HepG2 (cell line): ENCODE measurements around the gene POMT1. TPM values are rescaled to one million over a fixed set of nuclear protein-coding genes. Genes with fewer than 3 reads are reported as not detected.

Experiments
- ATAC-seq: fragments of 200-7000 bp; cut with Tn5 transposase; 3 replicates; pipeline ENCODE4 v1.9.1; 2020; ENCODE audit warnings: mild to moderate bottlenecking, moderate library complexity
- BruUV-seq: library from RNA; stranded (reverse); fragments of 400-500 nt; replicated peaks from 2 replicates; lab custom pipeline; 2021; lab: Mats Ljungman, UMichigan
- CTCF ChIA-PET: fragments of 300-600 bp; formaldehyde crosslinking; extraction: SDS; loops from one replicate; lab custom pipeline; 2021; ENCODE audit warnings: low total read pairs, inconsistent platforms, low intra/inter-chr PET ratio; lab: Yijun Ruan, JAX
- POLR2A ChIA-PET: fragments of 350-600 bp; sonication (Branson Sonifier 250); formaldehyde crosslinking; loops from one replicate; lab custom pipeline; 2020; ENCODE audit warnings: antibody characterized with exemption, inconsistent platforms; lab: Yijun Ruan, JAX
- DNase-seq: peaks from one replicate; pipeline ENCODE4 v3.0.0-alpha.2; 2015; ENCODE audit warnings: low spot score
- FAIRE-seq: peaks from 3 replicates; lab custom pipeline; 2011; peaks lifted over from hg19 to GRCh38; lab: Jason Lieb, UNC
- H2AFZ ChIP-seq: one replicate; pipeline ENCODE4 v1.6.1; 2011; ENCODE audit warnings: low read length, inconsistent platforms
- H3K27ac ChIP-seq: fragments of 300-600 bp; 3 replicates; pipeline ENCODE4 v1.8.0; 2011; ENCODE audit warnings: mixed run types, mild to moderate bottlenecking, mixed read lengths, low read length, inconsistent platforms; ENCODE audit not compliant: insufficient read depth; ENCODE audit errors: extremely low read length
- H3K27me3 ChIP-seq, 2 experiments: fragments of 200-600 bp in 1 of 2; 2 replicates in 1 of 2; 3 replicates in 1 of 2; pipeline versions ENCODE4 v1.6.0 to v1.8.0; 2011; ENCODE audit warnings: low read length in 2 of 2, mild to moderate bottlenecking in 2 of 2, moderate library complexity in 2 of 2, inconsistent platforms in 1 of 2; ENCODE audit not compliant: insufficient read depth in 2 of 2, control insufficient read depth in 1 of 2
- H3K36me3 ChIP-seq, 2 experiments: fragments of 200-600 bp in 1 of 2; replicated peaks in 1 of 2; 2 replicates in 1 of 2; 3 replicates in 1 of 2; pipeline versions ENCODE4 v1.5.1 to v1.8.0; 2011; ENCODE audit warnings: low read length in 2 of 2, inconsistent platforms in 1 of 2; ENCODE audit not compliant: insufficient read depth in 2 of 2, control insufficient read depth in 1 of 2
- H3K4me1 ChIP-seq: 2 replicates; pipeline ENCODE4 v1.5.1; 2012; ENCODE audit warnings: low read length, inconsistent platforms; ENCODE audit not compliant: insufficient read depth
- H3K4me2 ChIP-seq: 2 replicates; pipeline ENCODE4 v1.6.0; 2011; ENCODE audit warnings: low read depth, low read length, inconsistent platforms
- H3K4me3 ChIP-seq, 3 experiments: fragments of 200-600 bp in 1 of 3; sonication (generic), shearing (Covaris generic) in 1 of 3; replicated peaks in 1 of 3; 2 replicates each; pipeline ENCODE4 v1.5.1; 2011 to 2016; ENCODE audit warnings: low read length in 3 of 3, inconsistent platforms in 2 of 3, low read depth in 2 of 3, mild to moderate bottlenecking in 2 of 3, control low read depth in 1 of 3, mixed read lengths in 1 of 3; ENCODE audit not compliant: insufficient read depth in 1 of 3
- H3K79me2 ChIP-seq: one replicate; pipeline ENCODE4 v1.6.1; 2011; ENCODE audit warnings: low read length, inconsistent platforms; ENCODE audit not compliant: insufficient read depth
- H3K9ac ChIP-seq: 2 replicates; pipeline ENCODE4 v1.6.0; 2011; ENCODE audit warnings: mild to moderate bottlenecking, low read depth, low read length, inconsistent platforms; ENCODE audit not compliant: insufficient read depth
- H3K9me3 ChIP-seq: 2 replicates; pipeline ENCODE4 v1.5.1; 2012; ENCODE audit warnings: mild to moderate bottlenecking, low read length
- H4K20me1 ChIP-seq: 2 replicates; pipeline ENCODE4 v1.6.0; 2011; ENCODE audit warnings: inconsistent platforms, mild to moderate bottlenecking, low read length, moderate library complexity; ENCODE audit not compliant: insufficient read depth
- E2F5 ChIP-seq: sonication (generic); formaldehyde crosslinking; conservative IDR thresholded peaks from 2 replicates; pipeline ENCODE4 v1.4.0; 2020; ENCODE audit warnings: missing genetic modification reagents
- FLYWCH1 ChIP-seq: sonication (generic); formaldehyde crosslinking; IDR thresholded peaks from 2 replicates; pipeline ENCODE4 v1.8.1; 2023; ENCODE audit warnings: mild to moderate bottlenecking, missing genetic modification reagents
- PRDM4 ChIP-seq: sonication (generic); formaldehyde crosslinking; IDR thresholded peaks from 2 replicates; pipeline ENCODE4 v1.9.0; 2021; ENCODE audit warnings: missing genetic modification reagents, borderline replicate concordance
- SPEN ChIP-seq: sonication (generic); formaldehyde crosslinking; IDR thresholded peaks from 2 replicates; pipeline ENCODE4 v1.5.1; 2020; ENCODE audit warnings: low read depth, mild to moderate bottlenecking, missing genetic modification reagents
- STAT6 ChIP-seq: sonication (generic); formaldehyde crosslinking; IDR thresholded peaks from 2 replicates; pipeline ENCODE4 v1.4.0; 2020; ENCODE audit warnings: missing genetic modification reagents, mild to moderate bottlenecking, borderline replicate concordance
- ZBTB14 ChIP-seq: sonication (generic); formaldehyde crosslinking; IDR thresholded peaks from 2 replicates; pipeline ENCODE4 v1.4.0; 2020; ENCODE audit warnings: missing genetic modification reagents
- ZNF276 ChIP-seq: sonication (generic); formaldehyde crosslinking; IDR thresholded peaks from 2 replicates; pipeline ENCODE4 v1.4.0; 2020; ENCODE audit warnings: mild to moderate bottlenecking, low read depth, missing genetic modification reagents
- ZNF737 ChIP-seq: sonication (generic); formaldehyde crosslinking; IDR thresholded peaks from 2 replicates; pipeline ENCODE4 v1.5.0; 2020; ENCODE audit warnings: missing genetic modification reagents, mild to moderate bottlenecking, borderline replicate concordance
- ZNF841 ChIP-seq: sonication (generic); formaldehyde crosslinking; IDR thresholded peaks from 2 replicates; pipeline ENCODE4 v1.8.1; 2023; ENCODE audit warnings: missing genetic modification reagents, borderline replicate concordance
- WGBS: methylation state at CpG from one replicate; pipeline ENCODE4 v1.1.6; 2017; ENCODE audit warnings: low lambda C conversion rate; 5-methylcytosine and 5-hydroxymethylcytosine counted together
- in situ Hi-C: cut with HindIII; loops from 2 replicates; pipeline ENCODE4 v1.10.0; 2017; ENCODE audit warnings: low pct_unique_long_range_greater_than_20kb; ENCODE audit not compliant: extremely low pct_ligation_motif_present
- intact Hi-C: fragments of 100-400 bp; cut with micrococcal nuclease; formaldehyde crosslinking; loops from one replicate; pipeline ENCODE4 v1.10.0; 2022; ENCODE audit not compliant: unreplicated experiment
- polyA plus RNA-seq, 8 experiments: library from polyadenylated mRNA; depleted of rRNA in 3 of 8; stranded (reverse) in 7 of 8; unstranded in 1 of 8; fragments of >200 nt; fragmentation: Illumina TruSeq in 4 of 8; extraction: Trizol in 4 of 8; gene quantifications; 2 replicates each; pipeline versions ENCODE4 v1.2.1 to v1.2.3, GENCODE V29; 2011 to 2016; ENCODE audit warnings: low read depth in 4 of 8, missing spikeins in 1 of 8, mixed read lengths in 1 of 8; ENCODE audit not compliant: insufficient read depth in 1 of 8
- total RNA-seq, 5 experiments: library from RNA; depleted of rRNA; stranded (reverse); fragments of >200 nt; fragmentation: Illumina TruSeq; extraction: Trizol; gene quantifications; 2 replicates each; pipeline ENCODE4 v1.2.3, GENCODE V29; 2016; ENCODE audit warnings: low read depth in 1 of 5

POMT1 gene
- total and polyA plus RNA-seq, 2 of the 13 experiments (the other 11 are each of a cell fraction or from before 2014, with no cell fraction given) = 21.6 to 22.7 TPM

- no peak for TF ChIP-seq FLYWCH1 (CRISPR knock-in tag)
- no peak for TF ChIP-seq ZNF841 (CRISPR knock-in tag)
- TF ChIP-seq ZNF737 (CRISPR knock-in tag) = no peak
- no peak for TF ChIP-seq ZNF276 (CRISPR knock-in tag)
- no peak for TF ChIP-seq STAT6 (CRISPR knock-in tag)
- TF ChIP-seq, all 625 proteins: peak for 0
These were observed 43.7 kb upstream of the POMT1 start (continued) for GRCh38 chr9:131459056-131459455.

GRCh38 chr9:131461166-131461565 lies 41.6 kb upstream of the POMT1 start:
- FAIRE-seq (no peak), DNase-seq (no peak), ATAC-seq (no peak; the same call in 2 of the 3 replicates)
- BruUV-seq = no TSS peak
- Histone ChIP-seq H3K27me3 (no peaks in the 10 kb centered on the region), H3K36me3 (peaks cover 49 to 93% of the 10 kb centered on the region in 2 experiments), H3K4me1 (no peaks in the 10 kb centered on the region), H3K4me3 (no peak overlapping the region), H4K20me1 (no peaks in the 10 kb centered on the region; the same call in 1 of the 2 replicates), H3K27ac (no peak overlapping the region), H2AFZ (no peak overlapping the region), H3K9ac (no peak overlapping the region), H3K9me3 (no peaks in the 10 kb centered on the region), H3K79me2 (no peaks in the 10 kb centered on the region), H3K4me2 (no peak overlapping the region)
- CTCF ChIA-PET = no interaction called here
- intact Hi-C loops (no loop called here), in situ Hi-C loops (no loop called here)
- 100% methylated on average over 1 of the region's 1 CpG for WGBS
- POLR2A ChIA-PET = no interaction called here
- no peak for TF ChIP-seq SPEN (CRISPR knock-in tag)
- TF ChIP-seq PRDM4 (CRISPR knock-in tag) = no peak
- no peak for TF ChIP-seq ZBTB14 (CRISPR knock-in tag)
- no peak for TF ChIP-seq E2F5 (CRISPR knock-in tag)
